GM21447 (cell line): ENCODE data around the gene ARFGAP1.
"Not testable (repeated sequence)": the region's sequence is repeated elsewhere in the genome, so short reads cannot be mapped to it uniquely, and the experiment has no call there.

Experiments
- ATAC-seq: cut with Tn5 transposase; IDR thresholded peaks from one replicate; pipeline ENCODE4 v1.9.1; 2021; ENCODE audit not compliant: unreplicated experiment

The ARFGAP1 gene

DNA sequence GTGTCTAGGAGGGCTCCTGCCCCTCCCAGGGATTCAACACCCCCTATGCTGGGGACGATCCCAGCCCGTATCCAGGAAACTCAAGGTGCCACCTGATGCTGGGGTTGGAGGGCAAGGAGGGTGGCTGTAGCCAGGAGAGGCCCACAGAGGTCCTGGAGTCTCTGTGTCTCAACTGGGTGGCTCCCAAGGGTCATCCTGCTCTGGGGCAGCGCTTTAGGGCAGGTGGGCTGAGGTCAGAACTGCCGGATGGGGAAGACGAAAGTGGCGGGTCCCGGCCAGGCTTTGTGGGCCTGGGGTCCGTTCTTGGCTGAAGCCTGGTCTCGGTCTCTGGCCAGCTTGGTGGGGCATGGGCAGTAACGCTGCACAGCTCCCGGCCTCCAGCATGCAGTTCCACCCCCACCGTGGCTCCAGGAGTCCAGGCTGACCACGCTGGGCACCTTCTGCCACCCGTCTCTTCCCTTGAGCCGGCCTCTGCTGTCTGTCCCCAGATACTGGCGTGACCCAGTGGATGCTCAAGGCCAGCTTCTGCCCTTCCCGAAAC is 17.6 kb downstream of the ARFGAP1 start:
- ATAC-seq, result no peak

GRCh38 chr20:63290677-63291472 is 18.3 kb downstream of the ARFGAP1 start:
- no peak for ATAC-seq

GRCh38 chr20:63291811-63292210 is 19.2 kb downstream of the ARFGAP1 start:
- ATAC-seq, result no peak

DNA sequence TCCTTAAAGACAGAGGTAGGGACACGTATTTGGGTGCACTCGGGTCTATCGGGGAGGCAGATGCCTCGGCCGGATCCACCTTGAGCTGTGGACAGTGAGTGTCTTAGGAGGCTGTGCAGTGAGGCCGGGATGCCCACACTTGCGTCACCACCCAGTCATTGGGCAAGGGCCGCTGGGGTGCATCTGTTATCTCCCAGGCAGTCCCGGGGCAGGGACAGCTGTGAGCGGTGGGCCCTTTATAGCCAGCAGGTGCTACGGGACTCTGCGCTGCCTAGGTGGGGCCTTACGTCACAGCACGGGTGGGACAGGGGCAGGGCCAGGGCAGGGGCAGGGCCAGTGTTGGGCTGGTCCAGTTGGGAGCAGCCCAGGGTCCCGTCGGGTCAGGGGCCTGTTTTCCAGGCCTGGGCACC is 19.7 kb downstream of the ARFGAP1 start:
- ATAC-seq, result no peak

GRCh38 chr20:63292904-63293303 is 20.3 kb downstream of the ARFGAP1 start, which contains the start of gene COL20A1:
TSS of gene COL20A1 (plus strand) at chr20:63293186. CDS start at chr20:63295108, 1,922 bp downstream.
- ATAC-seq, result no peak

DNA sequence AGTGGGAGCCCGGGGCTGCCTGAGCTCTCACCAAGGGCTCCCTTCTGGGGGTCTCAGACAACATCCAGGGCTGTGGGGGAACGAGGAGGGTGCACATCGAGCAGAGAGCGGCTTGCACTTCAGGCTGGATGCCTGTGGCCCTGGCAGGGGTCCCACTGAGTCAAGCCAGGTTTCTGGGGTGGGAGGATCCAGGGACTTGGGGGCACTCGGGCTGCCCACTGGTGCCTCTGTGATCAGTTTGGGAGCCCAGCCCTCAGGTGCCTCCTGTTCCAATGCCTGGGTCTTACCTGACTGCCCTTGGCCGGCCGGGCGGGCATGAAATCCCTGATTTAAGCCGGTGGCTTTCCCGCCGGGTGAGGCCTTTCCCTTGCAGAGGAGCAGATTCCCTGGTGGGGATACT is 20.8 kb downstream of the ARFGAP1 start:
- no peak for ATAC-seq

DNA sequence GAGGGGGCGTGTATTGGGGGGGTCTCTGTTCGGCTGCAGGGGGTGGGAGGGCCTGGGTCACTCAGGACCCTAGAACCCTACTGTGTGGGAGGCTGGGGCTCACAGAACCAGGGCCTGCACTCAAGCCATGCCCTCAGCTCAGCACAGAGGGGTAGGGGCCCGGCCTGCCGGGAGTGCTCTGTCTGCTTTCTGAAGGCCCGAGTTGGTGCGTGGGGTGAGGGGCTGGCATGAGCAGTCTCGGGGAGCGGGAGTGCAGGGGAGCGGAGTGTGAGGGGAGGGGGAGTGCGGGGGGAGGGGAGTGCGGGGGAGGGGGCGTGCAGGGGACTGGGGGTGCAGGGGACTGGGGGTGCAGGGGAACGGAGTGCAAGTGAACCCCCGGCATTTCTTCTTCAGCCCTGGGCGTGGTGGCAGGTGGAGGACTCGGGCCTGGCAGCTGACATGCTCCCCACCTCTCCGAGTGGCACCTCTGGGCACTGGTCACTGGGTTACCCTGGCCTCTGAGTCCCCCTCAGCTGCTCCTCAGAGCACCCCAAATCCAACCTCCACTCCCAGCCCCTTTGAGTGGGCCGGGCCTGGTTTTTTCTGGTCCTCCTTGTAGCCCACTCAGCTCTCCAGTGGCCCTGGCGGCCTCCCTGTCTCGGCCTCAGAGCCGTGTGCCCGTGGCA is 21.4 kb downstream of the ARFGAP1 start:
- no peak for ATAC-seq

DNA sequence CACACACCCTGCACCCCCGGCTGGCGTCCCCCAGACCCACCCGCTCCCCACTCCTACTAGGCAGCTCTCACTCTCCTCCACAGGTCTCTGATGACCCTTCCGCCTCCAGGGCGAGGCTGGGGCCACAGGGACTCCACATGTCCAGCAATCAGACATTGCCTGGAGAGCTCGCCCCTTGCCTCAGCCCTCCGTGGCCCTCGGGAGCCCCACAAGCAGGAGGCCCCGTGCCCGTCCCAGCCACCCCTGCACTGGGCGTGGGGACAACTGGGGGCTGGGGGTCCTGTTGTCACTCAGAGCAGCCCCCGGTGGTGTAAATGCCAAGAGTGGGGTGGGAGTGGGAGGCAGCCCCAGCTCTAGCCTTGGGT is 21.9 kb downstream of the ARFGAP1 start:
- no peak for ATAC-seq

- ATAC-seq, result no peak
These were observed 22.4 kb downstream of the ARFGAP1 start for GRCh38 chr20:63295018-63295417.

- ATAC-seq, result no peak
These were observed 22.8 kb downstream of the ARFGAP1 start for GRCh38 chr20:63295422-63295821.

DNA sequence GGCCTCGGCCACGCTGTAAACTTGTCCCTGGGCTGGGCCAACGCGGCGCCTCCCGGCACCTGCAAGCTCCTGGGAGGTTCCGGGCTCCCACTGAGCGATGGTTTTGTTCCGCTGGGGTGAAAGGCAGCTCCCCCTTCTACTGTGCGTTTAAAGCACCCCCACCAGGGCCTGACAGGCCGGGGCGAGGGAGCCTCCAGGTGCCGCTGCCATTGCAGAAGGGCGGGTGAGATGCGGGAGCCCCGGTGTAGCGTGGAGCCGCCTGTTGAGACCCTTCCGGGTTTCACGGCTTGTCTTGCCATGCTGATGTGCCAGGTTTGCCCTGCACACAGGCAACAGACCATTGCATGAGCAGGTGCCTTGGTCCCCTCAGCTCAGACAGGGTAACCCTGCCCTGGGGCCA is 23.2 kb downstream of the ARFGAP1 start:
- no peak for ATAC-seq

DNA sequence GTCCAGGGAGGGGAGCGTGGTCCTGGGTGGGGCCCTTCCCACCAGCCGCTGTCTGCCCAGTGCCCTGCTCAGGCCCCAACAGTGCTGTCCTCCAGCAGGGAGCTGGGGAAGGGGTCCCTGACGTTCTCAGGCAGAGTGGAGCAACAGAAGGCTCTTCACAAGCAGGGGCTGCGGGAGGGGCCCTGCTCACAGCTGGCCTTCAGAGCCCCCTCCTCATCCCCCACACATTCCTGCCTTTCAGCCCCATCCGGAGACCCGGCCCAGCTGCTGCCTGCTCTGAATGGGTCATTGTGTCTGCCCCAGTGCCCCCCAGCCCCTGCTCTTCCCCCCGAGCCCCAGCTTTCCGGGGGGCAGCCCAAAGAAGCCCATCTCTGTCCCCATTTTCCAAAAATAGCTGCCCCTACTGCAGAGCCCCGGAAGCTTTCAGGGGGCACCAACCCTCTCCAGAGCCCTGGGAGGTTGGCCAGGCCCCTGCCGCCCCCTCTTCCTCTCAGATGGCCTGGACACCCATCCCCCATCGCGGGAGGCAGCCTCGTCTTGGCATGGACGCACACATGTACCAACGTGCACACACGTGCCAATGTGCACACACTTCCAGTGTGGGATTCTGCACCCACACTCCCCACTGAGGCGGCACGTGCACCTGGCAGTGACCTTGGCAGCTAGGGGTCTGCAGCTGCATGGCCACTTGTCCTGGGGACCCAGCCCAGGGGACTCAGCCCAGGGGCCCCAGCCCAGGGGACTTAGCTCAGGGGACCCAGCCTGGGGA is 24.1 kb downstream of the ARFGAP1 start:
- ATAC-seq, result no peak

- no peak for ATAC-seq
These were observed 24.8 kb downstream of the ARFGAP1 start for GRCh38 chr20:63297371-63297781.

DNA sequence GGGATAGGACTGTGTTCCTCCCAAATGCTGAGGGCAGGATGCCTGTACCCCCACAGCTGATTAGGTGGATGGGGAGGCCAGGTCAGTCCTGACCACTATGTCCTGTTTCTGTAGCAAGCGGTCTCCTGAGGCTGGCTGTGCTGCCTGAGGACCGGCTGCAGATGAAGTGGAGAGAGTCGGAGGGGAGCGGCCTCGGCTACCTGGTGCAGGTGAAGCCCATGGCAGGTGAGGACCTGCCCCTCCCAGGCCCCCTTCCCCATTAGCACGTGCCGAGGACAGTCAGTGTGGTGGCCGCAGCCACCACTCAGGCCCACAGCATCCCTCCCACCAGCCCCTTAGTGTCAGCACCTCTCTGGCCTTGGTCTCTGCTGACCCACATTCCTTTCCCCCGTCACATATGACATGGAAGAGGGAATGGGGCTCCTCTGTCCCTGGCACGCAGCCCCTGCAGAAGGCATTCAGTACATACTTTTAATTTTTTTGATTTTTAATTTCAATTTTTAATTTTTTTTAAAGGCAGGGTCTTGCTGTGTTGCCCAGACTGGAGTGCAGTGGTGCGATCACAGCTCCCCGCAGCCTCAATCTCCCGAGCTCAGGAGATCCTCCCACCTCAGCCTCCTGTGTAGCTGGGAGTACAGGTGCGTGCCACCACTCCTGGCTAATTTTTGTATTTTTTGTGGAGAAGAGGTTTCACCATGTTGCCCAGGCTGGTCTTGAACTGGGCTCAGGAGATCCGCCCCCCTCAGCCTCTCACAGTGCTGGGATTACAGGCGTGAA is 25.4 kb downstream of the ARFGAP1 start:
- no peak for ATAC-seq

DNA sequence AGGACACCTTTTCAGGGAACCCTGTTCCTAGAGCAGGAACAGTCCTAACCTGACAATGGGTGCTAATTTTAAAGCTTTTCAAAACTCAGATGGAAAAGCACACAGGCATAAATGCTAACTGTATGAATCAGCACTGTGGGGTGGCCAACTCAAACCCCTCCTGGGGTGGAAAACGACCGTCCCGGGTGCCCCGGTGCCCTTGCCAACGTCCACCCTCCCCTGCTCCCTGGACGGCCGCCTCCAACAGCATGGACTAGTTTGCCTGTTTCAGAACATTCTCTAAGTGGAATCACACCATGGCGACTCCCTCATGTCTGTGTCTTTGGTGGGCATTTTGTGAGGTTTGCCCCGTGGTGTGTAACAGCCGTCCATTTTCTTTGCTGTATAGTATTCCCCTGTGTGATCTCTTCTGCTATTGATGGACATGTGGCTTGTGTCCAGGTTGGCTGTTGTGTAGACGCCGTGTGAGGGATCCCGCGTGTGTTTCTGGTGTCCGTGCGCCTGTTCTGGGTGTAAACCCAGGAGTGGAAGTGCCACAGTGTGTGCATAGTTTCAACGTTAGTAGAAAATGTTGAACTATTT is 26.2 kb downstream of the ARFGAP1 start:
- no peak for ATAC-seq

GRCh38 chr20:63301671-63302070 is 29.1 kb downstream of the ARFGAP1 start:
- ATAC-seq, result no peak

DNA sequence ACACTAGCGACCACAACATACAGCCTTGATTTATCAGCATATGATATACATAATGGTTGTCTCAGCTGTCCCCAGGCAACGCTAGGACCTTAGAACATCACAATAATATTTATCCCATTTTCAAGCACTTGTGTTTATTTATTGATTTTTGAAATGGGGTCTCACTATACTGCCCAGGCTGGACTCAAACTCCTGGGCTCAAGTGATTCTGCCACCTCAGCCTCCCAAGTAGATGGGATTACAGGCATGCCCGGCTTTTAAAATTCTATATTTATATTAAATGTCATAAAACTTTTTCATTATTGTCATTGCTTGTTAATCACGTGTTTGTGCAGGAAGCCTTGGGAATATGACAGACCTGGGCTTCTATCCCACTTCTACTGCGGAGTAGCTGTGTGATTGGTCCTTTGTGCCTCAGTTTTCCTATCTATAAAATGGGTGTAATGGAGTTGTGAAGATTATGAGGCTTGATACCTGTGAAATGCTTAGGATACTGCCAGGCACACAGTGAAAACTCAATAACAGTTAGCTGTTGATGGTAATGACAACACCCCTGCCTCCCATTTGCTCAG is 30.6 kb downstream of the ARFGAP1 start:
- ATAC-seq, result no peak

- ATAC-seq, result no peak
These were observed 32.8 kb downstream of the ARFGAP1 start for GRCh38 chr20:63305393-63305792.

DNA sequence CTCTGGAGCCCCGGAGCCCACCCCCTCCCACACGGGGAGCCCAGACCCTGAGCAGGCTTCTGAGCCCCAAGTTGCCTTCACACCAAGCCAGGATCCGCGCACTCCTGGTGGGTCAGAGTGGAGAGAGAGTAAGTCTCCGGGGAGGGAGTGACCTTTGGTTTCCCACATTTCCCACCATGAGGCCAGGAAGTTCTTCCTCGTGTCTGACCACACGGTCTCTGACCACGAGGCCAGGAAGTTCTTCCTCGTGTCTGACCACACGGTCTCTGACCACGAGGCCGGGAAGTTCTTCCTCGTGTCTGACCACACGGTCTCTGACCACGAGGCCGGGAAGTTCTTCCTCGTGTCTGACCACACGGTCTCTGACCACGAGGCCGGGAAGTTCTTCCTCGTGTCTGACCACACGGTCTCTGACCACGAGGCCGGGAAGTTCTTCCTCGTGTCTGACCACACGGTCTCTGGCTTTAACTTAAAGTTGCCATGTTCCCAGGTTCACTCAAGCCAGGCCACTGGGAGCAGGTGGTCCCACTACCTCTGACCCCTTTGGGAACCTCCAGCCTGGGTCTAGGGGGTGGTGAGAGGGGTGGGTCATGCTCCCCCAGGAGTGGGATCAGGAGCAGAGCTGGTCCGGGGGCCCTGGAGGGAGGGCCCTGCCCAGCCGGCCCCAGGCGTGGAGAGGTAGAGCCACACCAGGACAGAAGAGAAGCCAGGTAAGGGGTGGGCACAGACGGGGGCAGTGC is 33.5 kb downstream of the ARFGAP1 start:
- ATAC-seq, result not testable (repeated sequence)
